ENCODE data around the gene SLC25A13. TPM values are rescaled to one million over a fixed set of nuclear protein-coding genes. Genes with fewer than 3 reads are reported as not detected.

Gene SLC25A13
- total and polyA plus RNA-seq, 2 donors (not counting 1 experiment from before 2014, with no cell fraction given), result 6.9 to 12.0 TPM

- H2AFZ ChIP-seq (ENCODE audit: low read length), result no peak overlapping the region
- DNase-seq (ENCODE audit: low read depth in 2 of 2), result no peak
Observed at GRCh38 chr7:96233084-96233483, 88.8 kb downstream of the SLC25A13 start.

GRCh38 chr7:96228760-96229159 lies 93.1 kb downstream of the SLC25A13 start:
- DNase-seq (ENCODE audit: low read depth in 2 of 2), result no peak
- H4K20me1 ChIP-seq (ENCODE audit: control insufficient read depth, extremely low read depth, insufficient read depth, low read length), result no peaks in the 10 kb centered on the region
- no peaks in the 10 kb centered on the region for H3K79me2 ChIP-seq (ENCODE audit: control insufficient read depth, insufficient read depth, low read length)
- TF ChIP-seq, protein P1, sequence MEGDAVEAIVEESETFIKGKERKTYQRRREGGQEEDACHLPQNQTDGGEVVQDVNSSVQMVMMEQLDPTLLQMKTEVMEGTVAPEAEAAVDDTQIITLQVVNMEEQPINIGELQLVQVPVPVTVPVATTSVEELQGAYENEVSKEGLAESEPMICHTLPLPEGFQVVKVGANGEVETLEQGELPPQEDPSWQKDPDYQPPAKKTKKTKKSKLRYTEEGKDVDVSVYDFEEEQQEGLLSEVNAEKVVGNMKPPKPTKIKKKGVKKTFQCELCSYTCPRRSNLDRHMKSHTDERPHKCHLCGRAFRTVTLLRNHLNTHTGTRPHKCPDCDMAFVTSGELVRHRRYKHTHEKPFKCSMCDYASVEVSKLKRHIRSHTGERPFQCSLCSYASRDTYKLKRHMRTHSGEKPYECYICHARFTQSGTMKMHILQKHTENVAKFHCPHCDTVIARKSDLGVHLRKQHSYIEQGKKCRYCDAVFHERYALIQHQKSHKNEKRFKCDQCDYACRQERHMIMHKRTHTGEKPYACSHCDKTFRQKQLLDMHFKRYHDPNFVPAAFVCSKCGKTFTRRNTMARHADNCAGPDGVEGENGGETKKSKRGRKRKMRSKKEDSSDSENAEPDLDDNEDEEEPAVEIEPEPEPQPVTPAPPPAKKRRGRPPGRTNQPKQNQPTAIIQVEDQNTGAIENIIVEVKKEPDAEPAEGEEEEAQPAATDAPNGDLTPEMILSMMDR (conservative IDR thresholded peaks at IDR 0.05 in 1 of 2, IDR thresholded peaks at IDR 0.05 in 1 of 2; ENCODE audit: low read depth in 1 of 2, low read length in 2 of 2), result no peak
- no peak for TF ChIP-seq EZH2 (IDR thresholded peaks at IDR 0.05; ENCODE audit: low read length, missing control alignments)
- no peak overlapping the region for H3K9ac ChIP-seq (ENCODE audit: insufficient read depth, low read length)
- H3K9me3 ChIP-seq (ENCODE audit: control insufficient read depth, insufficient read depth, low read depth, low read length), result no peaks in the 10 kb centered on the region
- H3K4me1 ChIP-seq (ENCODE audit: control insufficient read depth, extremely low read depth, insufficient read depth, low read length), result no peaks in the 10 kb centered on the region
- no peaks in the 10 kb centered on the region for H3K36me3 ChIP-seq (ENCODE audit: control insufficient read depth, insufficient read depth, low read length)
- no peak overlapping the region for H3K4me3 ChIP-seq (replicated peaks in 1 of 4; ENCODE audit: control extremely low read depth in 1 of 4, insufficient read depth in 1 of 4, low read depth in 3 of 4, low read length in 4 of 4)
- no peak overlapping the region for H2AFZ ChIP-seq (ENCODE audit: low read length)
- no peak overlapping the region for H3K4me2 ChIP-seq (ENCODE audit: extremely low read depth, insufficient read depth, low read length)
- no peaks in the 10 kb centered on the region for H3K27me3 ChIP-seq (ENCODE audit: control insufficient read depth, insufficient read depth, low read length)
- H3K27ac ChIP-seq (ENCODE audit: insufficient read depth, low read length), result no peak overlapping the region

More at GRCh38 chr7:96233084-96233483, 88.8 kb downstream of the SLC25A13 start:
- H3K79me2 ChIP-seq (ENCODE audit: control insufficient read depth, insufficient read depth, low read length), result no peaks in the 10 kb centered on the region
- no peak overlapping the region for H3K4me2 ChIP-seq (ENCODE audit: extremely low read depth, insufficient read depth, low read length)
- TF ChIP-seq EZH2 (IDR thresholded peaks at IDR 0.05; ENCODE audit: low read length, missing control alignments), result no peak
- TF ChIP-seq, protein P1 (conservative IDR thresholded peaks at IDR 0.05 in 1 of 2, IDR thresholded peaks at IDR 0.05 in 1 of 2; ENCODE audit: low read depth in 1 of 2, low read length in 2 of 2), result no peak
- no peak overlapping the region for H3K4me3 ChIP-seq (replicated peaks in 1 of 4; ENCODE audit: control extremely low read depth in 1 of 4, insufficient read depth in 1 of 4, low read depth in 3 of 4, low read length in 4 of 4)
- H3K27ac ChIP-seq (ENCODE audit: insufficient read depth, low read length), result no peak overlapping the region
- H4K20me1 ChIP-seq (ENCODE audit: control insufficient read depth, extremely low read depth, insufficient read depth, low read length), result no peaks in the 10 kb centered on the region
- no peaks in the 10 kb centered on the region for H3K27me3 ChIP-seq (ENCODE audit: control insufficient read depth, insufficient read depth, low read length)
- H3K36me3 ChIP-seq (ENCODE audit: control insufficient read depth, insufficient read depth, low read length), result no peaks in the 10 kb centered on the region
- H3K9me3 ChIP-seq (ENCODE audit: control insufficient read depth, insufficient read depth, low read depth, low read length), result no peaks in the 10 kb centered on the region
- H3K4me1 ChIP-seq (ENCODE audit: control insufficient read depth, extremely low read depth, insufficient read depth, low read length), result no peaks in the 10 kb centered on the region
- no peak overlapping the region for H3K9ac ChIP-seq (ENCODE audit: insufficient read depth, low read length)

DNA sequence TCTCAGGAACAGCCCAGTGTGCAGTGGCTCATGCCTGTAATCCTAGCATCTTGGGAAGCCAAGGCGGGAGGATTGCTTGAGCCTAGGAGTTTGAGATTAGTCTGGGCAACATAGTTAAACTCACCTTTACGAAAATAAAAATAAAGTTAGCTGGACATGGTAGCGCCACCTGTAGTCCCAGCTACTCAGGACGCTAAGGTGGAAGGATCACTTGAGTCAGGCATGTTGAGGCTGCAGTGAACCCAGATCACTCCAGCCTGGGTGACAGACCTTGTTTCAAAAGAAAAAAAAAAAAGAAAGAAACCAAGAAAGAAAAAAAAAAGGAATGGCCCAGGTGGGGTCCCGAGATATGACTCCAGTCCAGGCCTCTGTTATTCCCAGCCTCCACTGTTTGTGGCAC lies 96.6 kb downstream of the SLC25A13 start:
- no peaks in the 10 kb centered on the region for H3K9me3 ChIP-seq (ENCODE audit: control insufficient read depth, insufficient read depth, low read depth, low read length)
- H3K4me3 ChIP-seq (replicated peaks in 1 of 4; ENCODE audit: control extremely low read depth in 1 of 4, insufficient read depth in 1 of 4, low read depth in 3 of 4, low read length in 4 of 4), result no peak overlapping the region
- H3K27ac ChIP-seq (ENCODE audit: insufficient read depth, low read length), result no peak overlapping the region
- H3K9ac ChIP-seq (ENCODE audit: insufficient read depth, low read length), result no peak overlapping the region
- no peak overlapping the region for H2AFZ ChIP-seq (ENCODE audit: low read length)
- H3K4me1 ChIP-seq (ENCODE audit: control insufficient read depth, extremely low read depth, insufficient read depth, low read length), result no peaks in the 10 kb centered on the region
- no peaks in the 10 kb centered on the region for H3K79me2 ChIP-seq (ENCODE audit: control insufficient read depth, insufficient read depth, low read length)
- no peak overlapping the region for H3K4me2 ChIP-seq (ENCODE audit: extremely low read depth, insufficient read depth, low read length)
- DNase-seq (ENCODE audit: low read depth in 2 of 2), result no peak
- no peaks in the 10 kb centered on the region for H3K36me3 ChIP-seq (ENCODE audit: control insufficient read depth, insufficient read depth, low read length)
- no peaks in the 10 kb centered on the region for H4K20me1 ChIP-seq (ENCODE audit: control insufficient read depth, extremely low read depth, insufficient read depth, low read length)
- H3K27me3 ChIP-seq (ENCODE audit: control insufficient read depth, insufficient read depth, low read length), result no peaks in the 10 kb centered on the region
- TF ChIP-seq, protein P1 (conservative IDR thresholded peaks at IDR 0.05 in 1 of 2, IDR thresholded peaks at IDR 0.05 in 1 of 2; ENCODE audit: low read depth in 1 of 2, low read length in 2 of 2), result no peak
- TF ChIP-seq EZH2 (IDR thresholded peaks at IDR 0.05; ENCODE audit: low read length, missing control alignments), result no peak
